Measurements from ENCODE around the gene FUBP1. TPM values are rescaled to one million over a fixed set of nuclear protein-coding genes. Genes with fewer than 3 reads are reported as not detected.
"Not testable (repeated sequence)": the region's sequence is repeated elsewhere in the genome, so short reads cannot be mapped to it uniquely, and the experiment has no call there.

The FUBP1 gene
- total RNA-seq, 4 donors from 2014 or later = 99.0 to 136 (median 121) TPM

- WGBS, 2 donors = 63 to 67% methylated on average over 1 of the region's 1 CpG
- Histone ChIP-seq H3K4me3 (no peak overlapping the region), H3K27ac (no peak overlapping the region), H3K36me3 (peaks cover 0 to 9% (median 0%) of the 10 kb centered on the region in 3 donors), H3K9me3 (no peaks in the 10 kb centered on the region), H3K4me1 (no peaks in the 10 kb centered on the region), H3K27me3 (no peaks in the 10 kb centered on the region)
- TF ChIP-seq, protein P1, sequence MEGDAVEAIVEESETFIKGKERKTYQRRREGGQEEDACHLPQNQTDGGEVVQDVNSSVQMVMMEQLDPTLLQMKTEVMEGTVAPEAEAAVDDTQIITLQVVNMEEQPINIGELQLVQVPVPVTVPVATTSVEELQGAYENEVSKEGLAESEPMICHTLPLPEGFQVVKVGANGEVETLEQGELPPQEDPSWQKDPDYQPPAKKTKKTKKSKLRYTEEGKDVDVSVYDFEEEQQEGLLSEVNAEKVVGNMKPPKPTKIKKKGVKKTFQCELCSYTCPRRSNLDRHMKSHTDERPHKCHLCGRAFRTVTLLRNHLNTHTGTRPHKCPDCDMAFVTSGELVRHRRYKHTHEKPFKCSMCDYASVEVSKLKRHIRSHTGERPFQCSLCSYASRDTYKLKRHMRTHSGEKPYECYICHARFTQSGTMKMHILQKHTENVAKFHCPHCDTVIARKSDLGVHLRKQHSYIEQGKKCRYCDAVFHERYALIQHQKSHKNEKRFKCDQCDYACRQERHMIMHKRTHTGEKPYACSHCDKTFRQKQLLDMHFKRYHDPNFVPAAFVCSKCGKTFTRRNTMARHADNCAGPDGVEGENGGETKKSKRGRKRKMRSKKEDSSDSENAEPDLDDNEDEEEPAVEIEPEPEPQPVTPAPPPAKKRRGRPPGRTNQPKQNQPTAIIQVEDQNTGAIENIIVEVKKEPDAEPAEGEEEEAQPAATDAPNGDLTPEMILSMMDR (IDR thresholded peaks at IDR 0.05) = no peak
- no peak for TF ChIP-seq EP300 (IDR thresholded peaks at IDR 0.05)
- no peak for TF ChIP-seq POLR2A (IDR thresholded peaks at IDR 0.05)
- DNase-seq (ENCODE audit: low spot score in 2 of 2) = no peak
These were observed 53.4 kb downstream of the FUBP1 start for GRCh38 chr1:77925518-77925917.

- not testable (repeated sequence) for H3K27ac ChIP-seq; H3K4me1 ChIP-seq; H3K4me3 ChIP-seq; H3K9me3 ChIP-seq; DNase-seq (ENCODE audit: low spot score in 2 of 2); H3K27me3 ChIP-seq
- WGBS, 2 donors = 93 to 96% methylated on average over 5 of the region's 5 CpGs
- peaks cover 0 to 24% (median 0%) of the 10 kb centered on the region in 3 donors for H3K36me3 ChIP-seq
These were observed 60.0 kb downstream of the FUBP1 start for GRCh38 chr1:77918918-77919317.

GRCh38 chr1:77910116-77910515 is 68.8 kb downstream of the FUBP1 start:
- Histone ChIP-seq H3K27ac (no peak overlapping the region), H3K9me3 (no peaks in the 10 kb centered on the region), H3K4me1 (no peaks in the 10 kb centered on the region), H3K36me3 (no peaks in the 10 kb centered on the region), H3K27me3 (no peaks in the 10 kb centered on the region), H3K4me3 (no peak overlapping the region)
- 81 to 82% methylated on average over 4 of the region's 4 CpGs for WGBS, 2 donors
- DNase-seq (ENCODE audit: low spot score in 2 of 2) = no peak
- TF ChIP-seq, protein P1 (IDR thresholded peaks at IDR 0.05) = no peak
- TF ChIP-seq EP300 (IDR thresholded peaks at IDR 0.05) (no peak), POLR2A (IDR thresholded peaks at IDR 0.05) (no peak)

DNA sequence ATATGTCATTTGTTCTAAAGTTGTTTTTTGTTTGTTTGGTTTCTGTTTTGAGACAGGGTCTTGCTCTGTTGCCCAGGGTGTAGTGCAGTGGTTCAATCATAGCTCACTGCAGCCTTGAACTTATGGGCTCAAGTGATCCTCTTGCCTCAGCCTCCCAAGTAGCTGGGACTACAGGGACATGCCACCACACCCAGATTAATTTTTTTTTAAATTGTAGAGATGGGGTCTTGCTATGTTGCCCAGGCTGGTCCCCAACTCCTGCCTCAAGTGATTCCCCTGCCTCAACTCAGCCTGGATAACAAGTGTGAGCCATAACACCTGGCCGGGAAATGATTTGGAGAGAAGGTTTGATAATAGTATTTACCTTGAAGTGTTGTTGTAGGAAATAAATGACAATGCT is 72.2 kb downstream of the FUBP1 start:
- H3K4me1 ChIP-seq = no peaks in the 10 kb centered on the region
- no peaks in the 10 kb centered on the region for H3K27me3 ChIP-seq
- no peak overlapping the region for H3K4me3 ChIP-seq
- H3K36me3 ChIP-seq = no peaks in the 10 kb centered on the region
- TF ChIP-seq, protein P1 (IDR thresholded peaks at IDR 0.05) = no peak
- TF ChIP-seq EP300 (IDR thresholded peaks at IDR 0.05) (no peak), POLR2A (IDR thresholded peaks at IDR 0.05) (no peak)
- DNase-seq (ENCODE audit: low spot score in 2 of 2) = no peak
- 95 to 100% methylated on average over 1 of the region's 1 CpG for WGBS, 2 donors
- no peak overlapping the region for H3K27ac ChIP-seq
- H3K9me3 ChIP-seq = no peaks in the 10 kb centered on the region

GRCh38 chr1:77906019-77906545 is 72.8 kb downstream of the FUBP1 start:
- no peaks in the 10 kb centered on the region for H3K9me3 ChIP-seq
- no peak overlapping the region for H3K27ac ChIP-seq
- 82 to 84% methylated on average over 2 of the region's 2 CpGs for WGBS, 2 donors

More at GRCh38 chr1:77906019-77906545, 72.8 kb downstream of the FUBP1 start:
- Histone ChIP-seq H3K4me1 (no peaks in the 10 kb centered on the region), H3K27me3 (no peaks in the 10 kb centered on the region), H3K4me3 (no peak overlapping the region), H3K36me3 (no peaks in the 10 kb centered on the region)
- TF ChIP-seq, protein P1 (IDR thresholded peaks at IDR 0.05) = no peak
- no peak for TF ChIP-seq EP300 (IDR thresholded peaks at IDR 0.05)
- TF ChIP-seq POLR2A (IDR thresholded peaks at IDR 0.05) = no peak
- no peak for DNase-seq (ENCODE audit: low spot score in 2 of 2)
